GM23338 (cell line): Measurements from ENCODE around the gene DUSP8. TPM values are rescaled to one million over a fixed set of nuclear protein-coding genes. Genes with fewer than 3 reads are reported as not detected.
A peak's percentile ranks its signal among the peaks of the same experiment; 100 is the strongest.

Source experiments
- ATAC-seq: fragments of 200-7000 bp; cut with Tn5 transposase; 3 replicates; pipeline ENCODE4 v1.9.1; 2020
- DNase-seq: peaks from one replicate; pipeline ENCODE4 v3.0.0-alpha.2; 2015; ENCODE audit warnings: low spot score
- H2AFZ ChIP-seq: fragments of 200-600 bp; sonication (generic); 2 replicates; pipeline ENCODE4 v1.8.0; 2016; ENCODE audit warnings: antibody characterized with exemption, mild to moderate bottlenecking, moderate library complexity
- H3F3A ChIP-seq: fragments of 200-600 bp; sonication (generic); replicated peaks from 2 replicates; pipeline ENCODE4 v1.8.0; 2017; ENCODE audit warnings: antibody characterized with exemption, mixed run types, low read depth
- H3K27ac ChIP-seq: fragments of 200-600 bp; sonication (generic); 2 replicates; pipeline ENCODE4 v1.6.1; 2016; ENCODE audit warnings: low read depth
- H3K27me3 ChIP-seq: fragments of 200-600 bp; sonication (generic); 2 replicates; pipeline ENCODE4 v1.8.0; 2016; ENCODE audit warnings: mild to moderate bottlenecking, mixed run types, moderate library complexity; ENCODE audit not compliant: insufficient read depth
- H3K36me3 ChIP-seq: fragments of 200-600 bp; sonication (generic); 2 replicates; pipeline ENCODE4 v1.8.0; 2016; ENCODE audit warnings: mild to moderate bottlenecking; ENCODE audit not compliant: insufficient read depth
- H3K4me1 ChIP-seq: fragments of 200-600 bp; sonication (generic); 2 replicates; pipeline ENCODE4 v1.8.0; 2016; ENCODE audit warnings: mild to moderate bottlenecking, moderate library complexity; ENCODE audit not compliant: insufficient read depth
- H3K4me2 ChIP-seq: fragments of 200-600 bp; sonication (generic); 2 replicates; pipeline ENCODE4 v1.7.1; 2017; ENCODE audit warnings: mixed run types
- H3K4me3 ChIP-seq: fragments of 200-600 bp; sonication (generic); 2 replicates; pipeline ENCODE4 v1.6.1; 2016; ENCODE audit warnings: mixed run types
- H3K79me2 ChIP-seq: fragments of 200-600 bp; sonication (generic); replicated peaks from 2 replicates; pipeline ENCODE4 v1.8.0; 2017; ENCODE audit warnings: mild to moderate bottlenecking; ENCODE audit not compliant: insufficient read depth
- H3K9me2 ChIP-seq: fragments of 200-600 bp; sonication (generic); 2 replicates; pipeline ENCODE4 v1.8.0; 2017; ENCODE audit not compliant: insufficient read depth
- H4K20me1 ChIP-seq: fragments of 200-600 bp; sonication (generic); replicated peaks from 2 replicates; pipeline ENCODE4 v1.8.0; 2017; ENCODE audit warnings: mild to moderate bottlenecking; ENCODE audit not compliant: insufficient read depth
- H3K27ac Mint-ChIP-seq: 2 replicates; pipeline ENCODE4 v1.8.0; 2020; ENCODE audit warnings: inconsistent platforms, mild to moderate bottlenecking, moderate library complexity, mixed read lengths
- H3K27me3 Mint-ChIP-seq: 3 replicates; pipeline ENCODE4 v1.8.0; 2022; ENCODE audit warnings: low read depth, mild to moderate bottlenecking, moderate library complexity, mixed read lengths, inconsistent platforms; ENCODE audit not compliant: insufficient read depth, poor library complexity
- H3K36me3 Mint-ChIP-seq: 3 replicates; pipeline ENCODE4 v1.8.0; 2021; ENCODE audit warnings: low read depth, mild to moderate bottlenecking, inconsistent platforms, moderate library complexity, mixed read lengths
- H3K4me1 Mint-ChIP-seq: 3 replicates; pipeline ENCODE4 v1.8.0; 2020; ENCODE audit warnings: mild to moderate bottlenecking, inconsistent platforms, mixed read lengths
- H3K4me3 Mint-ChIP-seq: 3 replicates; pipeline ENCODE4 v1.8.0; 2021; ENCODE audit warnings: moderate library complexity, mild to moderate bottlenecking, inconsistent platforms, mixed read lengths
- H3K9me3 Mint-ChIP-seq: 3 replicates; pipeline ENCODE4 v1.8.0; 2020; ENCODE audit warnings: moderate library complexity, mild to moderate bottlenecking, inconsistent platforms, mixed read lengths
- CREB1 ChIP-seq: fragments of 250-450 bp; sonication (Bioruptor Pico); IDR thresholded peaks from 2 replicates; pipeline ENCODE4 v1.5.0; 2020; ENCODE audit warnings: low read depth, mild to moderate bottlenecking, moderate library complexity
- CTCF ChIP-seq, 2 experiments: fragments of 200-600 bp in 1 of 2; sonication (generic) in 1 of 2; conservative IDR thresholded peaks; 2 replicates each; pipeline versions ENCODE4 v1.5.1 to v1.6.1; 2016 to 2017; ENCODE audit warnings: antibody characterized with exemption in 2 of 2, low read depth in 2 of 2, mild to moderate bottlenecking in 2 of 2, moderate library complexity in 1 of 2
- ETS1 ChIP-seq: IDR thresholded peaks from 2 replicates; pipeline ENCODE4 v1.6.1; 2016; ENCODE audit warnings: antibody characterized with exemption
- REST ChIP-seq: IDR thresholded peaks from one replicate; pipeline ENCODE4 v1.6.1; 2018; ENCODE audit warnings: antibody characterized with exemption; ENCODE audit not compliant: unreplicated experiment
- ZNF114 ChIP-seq: fragments of 250-450 bp; sonication (Bioruptor Pico); IDR thresholded peaks from 2 replicates; pipeline ENCODE4 v1.5.0; 2020; ENCODE audit warnings: mild to moderate bottlenecking, moderate library complexity
- ZNF331 ChIP-seq: fragments of 250-450 bp; sonication (Bioruptor Pico); IDR thresholded peaks from 2 replicates; pipeline ENCODE4 v1.5.0; 2020; ENCODE audit warnings: low read depth, mild to moderate bottlenecking, moderate library complexity
- polyA plus RNA-seq: library from polyadenylated mRNA; unstranded; fragments of >200 nt; fragmentation: Nextera tagmentation; extraction: Ambion mirVana; gene quantifications from 2 replicates; pipeline ENCODE4 v1.2.1, GENCODE V29; 2016
- total RNA-seq: library from RNA; depleted of rRNA; stranded (reverse); fragments of >200 nt; shearing (Covaris generic); gene quantifications from 2 replicates; pipeline ENCODE4 v1.2.3, GENCODE V29; 2014

DUSP8 gene
- total and polyA plus RNA-seq, 2 experiments from 2014 or later = 1.1 TPM

GRCh38 chr11:1516273-1517067 is 55.6 kb downstream of the DUSP8 start (continued):
- TF ChIP-seq CTCF (conservative IDR thresholded peaks at IDR 0.05; ENCODE audit: low read depth in 2 of 2) (no peak; a peak in 1 of 4 replicates), REST (no peak), ETS1 (no peak), ZNF114 (CRISPR knock-in tag) (no peak), CREB1 (no peak)

GRCh38 chr11:1515082-1516060 is 56.7 kb downstream of the DUSP8 start:
- H3K79me2 ChIP-seq = peaks cover 36% of the 10 kb centered on the region
- H3K4me2 ChIP-seq = no peak overlapping the region
- H3K27ac Mint-ChIP-seq = no peak overlapping the region
- H3K9me2 ChIP-seq = no peaks in the 10 kb centered on the region
- ATAC-seq (peak; percentile 93), DNase-seq (peak; percentile 91)
- peaks cover 31% of the 10 kb centered on the region for H3K4me1 Mint-ChIP-seq
- no peaks in the 10 kb centered on the region for H3K27me3 ChIP-seq
- no peak overlapping the region for H3K4me3 Mint-ChIP-seq
- H3K4me3 ChIP-seq = no peak overlapping the region
- H3K27ac ChIP-seq = no peak overlapping the region
- peaks cover 5% of the 10 kb centered on the region; the same call in 1 of the 2 replicates for H4K20me1 ChIP-seq
- no peaks in the 10 kb centered on the region for H3K36me3 Mint-ChIP-seq
- peaks cover 5% of the 10 kb centered on the region; the same call in 1 of the 2 replicates for H3F3A ChIP-seq
- H3K4me1 ChIP-seq = peaks cover 7% of the 10 kb centered on the region; the same call in 1 of the 2 replicates
- H3K9me3 Mint-ChIP-seq = no peaks in the 10 kb centered on the region; the same call in 2 of the 3 replicates
- no peak overlapping the region for H2AFZ ChIP-seq
- H3K36me3 ChIP-seq = no peaks in the 10 kb centered on the region
- peaks cover 18% of the 10 kb centered on the region for H3K27me3 Mint-ChIP-seq
- TF ChIP-seq ZNF331 (CRISPR knock-in tag) = no peak
- peak; percentile 85 to 95 for TF ChIP-seq CTCF (conservative IDR thresholded peaks at IDR 0.05; ENCODE audit: low read depth in 2 of 2)
- TF ChIP-seq CREB1 = no peak
